Breast epithelium (tissue), 3 donors: ENCODE measurements around the gene CNTN5.

Source experiments
- POLR2AphosphoS5 ChIP-seq, 3 donors: sonication (generic); formaldehyde crosslinking; IDR thresholded peaks; one replicate each; pipeline ENCODE4 v1.6.1; 2017; ENCODE audit warnings: antibody characterized with exemption in 3 of 3
- TF ChIP-seq, protein P1 (sequence below), 3 donors: fragments of 450-650 bp; IDR thresholded peaks; one replicate each; pipeline ENCODE4 v1.5.1; 2016 to 2017; ENCODE audit warnings: antibody characterized with exemption in 3 of 3, mild to moderate bottlenecking in 3 of 3, moderate library complexity in 3 of 3

DNA sequence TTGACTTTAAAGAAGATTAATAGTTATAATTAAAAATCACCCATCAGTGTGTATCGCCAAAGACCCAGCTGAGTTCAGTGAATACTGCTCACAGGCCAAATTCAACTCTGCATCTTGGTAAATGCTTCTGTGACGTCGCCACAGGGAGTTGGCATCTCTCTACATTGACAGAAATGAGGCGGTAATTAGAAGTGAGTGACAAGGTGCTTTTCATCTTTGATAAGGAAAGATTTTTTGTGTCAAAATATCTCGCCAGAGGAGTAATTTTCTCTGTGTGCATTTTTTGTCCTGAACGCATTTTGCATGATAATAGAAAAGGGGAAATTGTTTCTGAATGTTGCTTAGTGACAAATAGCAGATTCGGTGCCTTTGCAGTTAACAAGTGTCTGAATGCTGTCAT lies 345.8 kb downstream of the CNTN5 start:
- TF ChIP-seq, protein P1, sequence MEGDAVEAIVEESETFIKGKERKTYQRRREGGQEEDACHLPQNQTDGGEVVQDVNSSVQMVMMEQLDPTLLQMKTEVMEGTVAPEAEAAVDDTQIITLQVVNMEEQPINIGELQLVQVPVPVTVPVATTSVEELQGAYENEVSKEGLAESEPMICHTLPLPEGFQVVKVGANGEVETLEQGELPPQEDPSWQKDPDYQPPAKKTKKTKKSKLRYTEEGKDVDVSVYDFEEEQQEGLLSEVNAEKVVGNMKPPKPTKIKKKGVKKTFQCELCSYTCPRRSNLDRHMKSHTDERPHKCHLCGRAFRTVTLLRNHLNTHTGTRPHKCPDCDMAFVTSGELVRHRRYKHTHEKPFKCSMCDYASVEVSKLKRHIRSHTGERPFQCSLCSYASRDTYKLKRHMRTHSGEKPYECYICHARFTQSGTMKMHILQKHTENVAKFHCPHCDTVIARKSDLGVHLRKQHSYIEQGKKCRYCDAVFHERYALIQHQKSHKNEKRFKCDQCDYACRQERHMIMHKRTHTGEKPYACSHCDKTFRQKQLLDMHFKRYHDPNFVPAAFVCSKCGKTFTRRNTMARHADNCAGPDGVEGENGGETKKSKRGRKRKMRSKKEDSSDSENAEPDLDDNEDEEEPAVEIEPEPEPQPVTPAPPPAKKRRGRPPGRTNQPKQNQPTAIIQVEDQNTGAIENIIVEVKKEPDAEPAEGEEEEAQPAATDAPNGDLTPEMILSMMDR (IDR thresholded peaks at IDR 0.05): no peak
- TF ChIP-seq POLR2AphosphoS5 (IDR thresholded peaks at IDR 0.05): no peak
